Activated T-cell treated with anti-CD3 and anti-CD28 coated beads for 24 hours (primary cell): ENCODE measurements around the gene FLVCR2.
"Not testable (repeated sequence)": the region's sequence is repeated elsewhere in the genome, so short reads cannot be mapped to it uniquely, and the experiment has no call there.

ENCODE experiments used
- DNase-seq: peaks from one replicate; pipeline ENCODE4 v3.0.0-alpha.2; 2020; ENCODE audit warnings: low read depth

Gene FLVCR2

GRCh38 chr14:75591987-75592575 lies 13.7 kb downstream of the FLVCR2 start:
- DNase-seq: no peak

- DNase-seq: no peak
Measured at GRCh38 chr14:75595226-75595625, 16.8 kb downstream of the FLVCR2 start.

- DNase-seq: no peak
Measured at GRCh38 chr14:75597149-75597548, 18.7 kb downstream of the FLVCR2 start.

GRCh38 chr14:75600100-75600499 lies 21.7 kb downstream of the FLVCR2 start:
- not testable (repeated sequence) for DNase-seq

- DNase-seq: not testable (repeated sequence)
Measured at GRCh38 chr14:75601061-75601460, 22.6 kb downstream of the FLVCR2 start.

GRCh38 chr14:75602503-75602902 lies 24.1 kb downstream of the FLVCR2 start:
- DNase-seq: no peak

- no peak for DNase-seq
Measured at GRCh38 chr14:75604979-75605851, 26.8 kb downstream of the FLVCR2 start.

- no peak for DNase-seq
Measured at GRCh38 chr14:75605916-75606315, 27.5 kb downstream of the FLVCR2 start.

GRCh38 chr14:75607044-75607443 lies 28.6 kb downstream of the FLVCR2 start:
- DNase-seq: no peak

- DNase-seq: no peak
Measured at GRCh38 chr14:75607842-75608640, 29.6 kb downstream of the FLVCR2 start.

- DNase-seq: no peak
Measured at GRCh38 chr14:75609116-75609515, 30.7 kb downstream of the FLVCR2 start.

GRCh38 chr14:75609606-75610475 lies 31.4 kb downstream of the FLVCR2 start:
- DNase-seq: no peak

- no peak for DNase-seq
Measured at GRCh38 chr14:75610834-75611233, 32.4 kb downstream of the FLVCR2 start.

GRCh38 chr14:75612157-75612556 lies 33.7 kb downstream of the FLVCR2 start:
- DNase-seq: no peak

- no peak for DNase-seq
Measured at GRCh38 chr14:75614179-75614578, 35.8 kb downstream of the FLVCR2 start.

- DNase-seq: no peak
Measured at GRCh38 chr14:75615200-75615599, 36.8 kb downstream of the FLVCR2 start.

- DNase-seq: no peak
Measured at GRCh38 chr14:75619548-75619947, 41.1 kb downstream of the FLVCR2 start.

- DNase-seq: no peak
Measured at GRCh38 chr14:75625034-75625433, 46.6 kb downstream of the FLVCR2 start.

- no peak for DNase-seq
Measured at GRCh38 chr14:75626396-75626795, 48.0 kb downstream of the FLVCR2 start.

GRCh38 chr14:75626863-75627262 lies 48.4 kb downstream of the FLVCR2 start:
- DNase-seq: no peak

GRCh38 chr14:75627406-75627805 lies 49.0 kb downstream of the FLVCR2 start:
- DNase-seq: no peak

- no peak for DNase-seq
Measured at GRCh38 chr14:75628816-75629215, 50.4 kb downstream of the FLVCR2 start.
